GM10248 (cell line): ENCODE measurements around the gene CLSTN3.

ENCODE experiments used
- CTCF ChIA-PET: fragments of 300-600 bp; sonication (Branson Sonifier 250); formaldehyde crosslinking; extraction: SDS; loops from one replicate; lab custom pipeline; 2021; ENCODE audit warnings: antibody characterized with exemption; lab: Yijun Ruan, JAX
- POLR2A ChIA-PET: fragments of 350-650 bp; sonication (Branson Sonifier 250); formaldehyde crosslinking; extraction: SDS; loops from one replicate; lab custom pipeline; 2020; ENCODE audit warnings: antibody characterized with exemption; lab: Yijun Ruan, JAX
- DNase-seq: peaks from one replicate; pipeline ENCODE4 v3.0.0; 2012; ENCODE audit errors: extremely low spot score
- TF ChIP-seq, protein P1 (sequence below): IDR thresholded peaks from 2 replicates; pipeline ENCODE4 v1.5.1; 2012; ENCODE audit warnings: mild to moderate bottlenecking, low read depth; ENCODE audit errors: extremely low read depth, missing control alignments, control extremely low read depth

Gene CLSTN3

DNA sequence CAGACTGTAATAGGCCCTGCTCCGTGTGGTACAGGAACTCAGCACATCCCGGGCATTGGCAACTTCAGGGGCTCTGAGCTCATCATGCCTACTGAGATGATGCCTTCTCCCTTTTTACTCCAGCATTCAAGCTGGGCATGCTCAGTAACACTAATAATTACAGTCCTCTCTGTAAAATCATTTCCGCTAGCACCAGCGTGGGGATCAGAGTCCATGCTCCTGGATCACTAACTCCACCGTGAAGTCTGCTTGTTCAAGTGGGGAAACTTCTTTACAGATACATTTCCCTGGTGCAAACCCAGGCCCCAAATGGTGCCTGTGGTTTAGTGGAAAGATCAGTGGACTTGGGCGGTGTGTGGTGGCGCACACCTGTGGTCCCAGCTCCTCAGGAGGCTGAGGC lies 16.7 kb downstream of the CLSTN3 start:
- POLR2A ChIA-PET = no interaction called here
- CTCF ChIA-PET = interaction anchor here (0.5 to 1.7 kb wide), 2 partner anchors 34 to 394 kb away, joined by 3 to 5 read pairs; partner anchors contain the start of gene MLF2
- DNase-seq = no peak
- TF ChIP-seq, protein P1, sequence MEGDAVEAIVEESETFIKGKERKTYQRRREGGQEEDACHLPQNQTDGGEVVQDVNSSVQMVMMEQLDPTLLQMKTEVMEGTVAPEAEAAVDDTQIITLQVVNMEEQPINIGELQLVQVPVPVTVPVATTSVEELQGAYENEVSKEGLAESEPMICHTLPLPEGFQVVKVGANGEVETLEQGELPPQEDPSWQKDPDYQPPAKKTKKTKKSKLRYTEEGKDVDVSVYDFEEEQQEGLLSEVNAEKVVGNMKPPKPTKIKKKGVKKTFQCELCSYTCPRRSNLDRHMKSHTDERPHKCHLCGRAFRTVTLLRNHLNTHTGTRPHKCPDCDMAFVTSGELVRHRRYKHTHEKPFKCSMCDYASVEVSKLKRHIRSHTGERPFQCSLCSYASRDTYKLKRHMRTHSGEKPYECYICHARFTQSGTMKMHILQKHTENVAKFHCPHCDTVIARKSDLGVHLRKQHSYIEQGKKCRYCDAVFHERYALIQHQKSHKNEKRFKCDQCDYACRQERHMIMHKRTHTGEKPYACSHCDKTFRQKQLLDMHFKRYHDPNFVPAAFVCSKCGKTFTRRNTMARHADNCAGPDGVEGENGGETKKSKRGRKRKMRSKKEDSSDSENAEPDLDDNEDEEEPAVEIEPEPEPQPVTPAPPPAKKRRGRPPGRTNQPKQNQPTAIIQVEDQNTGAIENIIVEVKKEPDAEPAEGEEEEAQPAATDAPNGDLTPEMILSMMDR = no peak

DNA sequence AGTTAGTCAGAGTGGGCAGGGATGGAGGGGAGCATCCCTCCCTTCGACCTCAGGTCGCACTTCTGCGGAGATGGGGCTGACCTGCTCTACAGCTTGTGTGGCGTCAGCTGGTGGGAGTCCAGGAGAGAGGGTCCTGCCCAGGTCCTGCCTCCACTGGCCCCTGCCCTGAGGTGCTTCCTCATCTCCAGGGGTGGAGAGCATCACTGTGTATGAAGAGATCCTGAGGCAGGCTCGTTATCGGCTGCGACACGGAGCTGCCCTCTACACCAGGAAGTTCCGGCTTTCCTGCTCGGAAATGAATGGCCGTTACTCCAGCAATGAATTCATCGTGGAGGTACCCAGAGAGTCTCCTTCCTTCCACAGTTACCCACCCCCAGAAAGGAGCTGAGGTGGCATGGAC lies 20.2 kb downstream of the CLSTN3 start:
- CTCF ChIA-PET = interaction anchor here (0.8 to 1.4 kb wide), 3 partner anchors 8 to 42 kb away, joined by 3 read pairs; no protein-coding TSS in a partner anchor
- no peak for DNase-seq
- POLR2A ChIA-PET = no interaction called here
- TF ChIP-seq, protein P1 = no peak

- TF ChIP-seq, protein P1 = no peak
- CTCF ChIA-PET = interaction anchor here (0.8 to 1.4 kb wide), 3 partner anchors 9 to 43 kb away, joined by 3 read pairs; no protein-coding TSS in a partner anchor
- POLR2A ChIA-PET = no interaction called here
- DNase-seq = no peak
These were observed 20.7 kb downstream of the CLSTN3 start for GRCh38 chr12:7150841-7151240.

GRCh38 chr12:7151532-7151931 lies 21.4 kb downstream of the CLSTN3 start:
- POLR2A ChIA-PET = no interaction called here
- no peak for DNase-seq
- TF ChIP-seq, protein P1 = no peak
- CTCF ChIA-PET = interaction anchor here (1.4 kb wide), 1 partner anchor 9 kb away, joined by 3 read pairs; no protein-coding TSS in a partner anchor

DNA sequence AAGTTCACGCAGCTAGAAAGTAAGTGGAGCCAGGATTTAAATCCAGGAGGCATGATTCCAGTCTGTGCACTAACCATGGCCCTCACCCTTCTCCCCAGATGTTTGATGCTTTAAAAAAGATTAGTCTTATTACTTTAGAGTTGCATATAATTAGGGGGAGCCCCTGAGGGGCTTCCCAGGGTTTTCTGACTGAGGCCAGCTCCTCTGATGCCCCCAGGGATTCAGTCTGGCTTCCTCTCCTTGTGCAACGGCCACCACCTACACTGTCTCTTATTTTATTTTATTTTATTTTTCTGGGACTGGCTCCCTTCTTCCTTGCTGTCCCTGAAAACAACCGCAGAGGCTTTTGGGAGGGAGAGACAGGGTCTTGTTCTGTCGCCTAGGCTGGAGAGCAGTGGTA lies 22.6 kb downstream of the CLSTN3 start:
- POLR2A ChIA-PET = no interaction called here
- no peak for DNase-seq
- TF ChIP-seq, protein P1 = no peak
- CTCF ChIA-PET = interaction anchor here (1.2 to 1.8 kb wide), 4 partner anchors 8 to 40 kb away, joined by 3 to 11 read pairs (median 4); no protein-coding TSS in a partner anchor

DNA sequence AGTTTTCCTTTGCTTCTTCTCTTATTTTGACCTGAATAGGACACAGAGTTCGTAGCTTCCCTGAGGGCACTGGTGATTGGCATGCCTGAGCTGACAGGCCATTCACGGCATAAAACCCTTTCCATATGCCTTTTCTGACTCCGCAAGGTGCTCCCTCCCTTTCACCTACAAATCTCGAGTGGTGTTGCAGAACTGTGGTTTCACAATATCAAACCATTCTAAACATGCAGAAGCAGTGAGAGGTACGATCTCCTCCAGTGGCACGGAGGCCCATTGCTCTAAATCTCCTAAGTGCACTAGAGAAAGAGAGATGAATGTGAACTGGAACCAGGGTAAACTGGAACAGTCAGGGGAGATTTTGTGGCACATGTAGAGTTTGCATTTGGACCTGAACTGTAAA lies 23.9 kb downstream of the CLSTN3 start:
- ChIA-PET CTCF (interaction anchor here (0.8 to 3.0 kb wide), 8 partner anchors 8 to 44 kb away, joined by 3 to 17 read pairs (median 4); no protein-coding TSS in a partner anchor), POLR2A (no interaction called here)
- DNase-seq = no peak

More for the DNA sequence above, 23.9 kb downstream of the CLSTN3 start:
- TF ChIP-seq, protein P1 = no peak
